SK-N-SH (cell line): ENCODE measurements around the gene ACAP1.
A peak's percentile ranks its signal among the peaks of the same experiment; 100 is the strongest.

Source experiments
- ELF1 ChIP-seq: IDR thresholded peaks from 2 replicates; pipeline ENCODE4 v1.4.0; 2012
- EP300 ChIP-seq, 2 experiments: IDR thresholded peaks; 2 replicates each; pipeline versions ENCODE4 v1.4.0 to v1.6.1; 2012; ENCODE audit warnings: borderline replicate concordance in 1 of 2, low read depth in 1 of 2, low read length in 1 of 2
- FOXJ3 ChIP-seq: sonication (generic); formaldehyde crosslinking; IDR thresholded peaks from 2 replicates; pipeline ENCODE4 v1.5.1; 2020; ENCODE audit warnings: mild to moderate bottlenecking, missing genetic modification reagents
- FOXM1 ChIP-seq: IDR thresholded peaks from 2 replicates; pipeline ENCODE4 v1.4.0; 2012; ENCODE audit warnings: low read depth, mild to moderate bottlenecking
- POLR2AphosphoS5 ChIP-seq: IDR thresholded peaks from 2 replicates; pipeline ENCODE4 v1.6.1; 2012; ENCODE audit warnings: low read depth, low read length
- RFX5 ChIP-seq: IDR thresholded peaks from 2 replicates; pipeline ENCODE4 v1.6.1; 2012; ENCODE audit warnings: mild to moderate bottlenecking, improper control_type of control experiment, low read length
- TAF1 ChIP-seq: IDR thresholded peaks from 2 replicates; pipeline ENCODE4 v1.6.1; 2012; ENCODE audit warnings: low read depth, mild to moderate bottlenecking, low read length, moderate library complexity, borderline replicate concordance
- TEAD4 ChIP-seq: IDR thresholded peaks from 2 replicates; pipeline ENCODE4 v1.4.0; 2012; ENCODE audit warnings: mild to moderate bottlenecking, borderline replicate concordance; ENCODE audit not compliant: insufficient read depth
- TF ChIP-seq, protein P1 (sequence below): fragments of 200-600 bp; sonication (generic); IDR thresholded peaks from 2 replicates; pipeline ENCODE4 v1.6.1; 2017; ENCODE audit warnings: antibody characterized with exemption, mild to moderate bottlenecking, moderate library complexity
- TF ChIP-seq, protein P2 (sequence below): IDR thresholded peaks from 2 replicates; pipeline ENCODE4 v1.4.0; 2012; ENCODE audit warnings: low read depth, borderline replicate concordance

- TF ChIP-seq TAF1 (no peak), EP300 (IDR thresholded peaks at IDR 0.05; ENCODE audit: borderline replicate concordance in 1 of 2, low read depth in 1 of 2, low read length in 1 of 2) (no peak), FOXJ3 (CRISPR knock-in tag) (no peak), POLR2AphosphoS5 (no peak), ELF1 (no peak), TEAD4 (no peak), FOXM1 (no peak), RFX5 (no peak)
- TF ChIP-seq, protein P1, sequence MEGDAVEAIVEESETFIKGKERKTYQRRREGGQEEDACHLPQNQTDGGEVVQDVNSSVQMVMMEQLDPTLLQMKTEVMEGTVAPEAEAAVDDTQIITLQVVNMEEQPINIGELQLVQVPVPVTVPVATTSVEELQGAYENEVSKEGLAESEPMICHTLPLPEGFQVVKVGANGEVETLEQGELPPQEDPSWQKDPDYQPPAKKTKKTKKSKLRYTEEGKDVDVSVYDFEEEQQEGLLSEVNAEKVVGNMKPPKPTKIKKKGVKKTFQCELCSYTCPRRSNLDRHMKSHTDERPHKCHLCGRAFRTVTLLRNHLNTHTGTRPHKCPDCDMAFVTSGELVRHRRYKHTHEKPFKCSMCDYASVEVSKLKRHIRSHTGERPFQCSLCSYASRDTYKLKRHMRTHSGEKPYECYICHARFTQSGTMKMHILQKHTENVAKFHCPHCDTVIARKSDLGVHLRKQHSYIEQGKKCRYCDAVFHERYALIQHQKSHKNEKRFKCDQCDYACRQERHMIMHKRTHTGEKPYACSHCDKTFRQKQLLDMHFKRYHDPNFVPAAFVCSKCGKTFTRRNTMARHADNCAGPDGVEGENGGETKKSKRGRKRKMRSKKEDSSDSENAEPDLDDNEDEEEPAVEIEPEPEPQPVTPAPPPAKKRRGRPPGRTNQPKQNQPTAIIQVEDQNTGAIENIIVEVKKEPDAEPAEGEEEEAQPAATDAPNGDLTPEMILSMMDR = peak; percentile 20
- TF ChIP-seq, protein P2, sequence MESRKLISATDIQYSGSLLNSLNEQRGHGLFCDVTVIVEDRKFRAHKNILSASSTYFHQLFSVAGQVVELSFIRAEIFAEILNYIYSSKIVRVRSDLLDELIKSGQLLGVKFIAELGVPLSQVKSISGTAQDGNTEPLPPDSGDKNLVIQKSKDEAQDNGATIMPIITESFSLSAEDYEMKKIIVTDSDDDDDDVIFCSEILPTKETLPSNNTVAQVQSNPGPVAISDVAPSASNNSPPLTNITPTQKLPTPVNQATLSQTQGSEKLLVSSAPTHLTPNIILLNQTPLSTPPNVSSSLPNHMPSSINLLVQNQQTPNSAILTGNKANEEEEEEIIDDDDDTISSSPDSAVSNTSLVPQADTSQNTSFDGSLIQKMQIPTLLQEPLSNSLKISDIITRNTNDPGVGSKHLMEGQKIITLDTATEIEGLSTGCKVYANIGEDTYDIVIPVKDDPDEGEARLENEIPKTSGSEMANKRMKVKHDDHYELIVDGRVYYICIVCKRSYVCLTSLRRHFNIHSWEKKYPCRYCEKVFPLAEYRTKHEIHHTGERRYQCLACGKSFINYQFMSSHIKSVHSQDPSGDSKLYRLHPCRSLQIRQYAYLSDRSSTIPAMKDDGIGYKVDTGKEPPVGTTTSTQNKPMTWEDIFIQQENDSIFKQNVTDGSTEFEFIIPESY = no peak
Observed at GRCh38 chr17:7328840-7329373, 7.4 kb upstream of the ACAP1 start, which contains the start of gene NEURL4.
